ENCODE results near the gene SLC4A2. TPM values are rescaled to one million over a fixed set of nuclear protein-coding genes. Genes with fewer than 3 reads are reported as not detected.
A peak's percentile ranks its signal among the peaks of the same experiment; 100 is the strongest.

Gene SLC4A2
- total and polyA plus RNA-seq, 2 of the 8 experiments (the other 6 are each of a cell fraction or from before 2014, with no cell fraction given) = 72.6 to 147 TPM

- H2BK120ac ChIP-seq (replicated peaks; ENCODE audit: low read depth, low read length) = no peak overlapping the region
- H2BK5ac ChIP-seq (ENCODE audit: low read depth, low read length) = no peak overlapping the region
- no peak overlapping the region for H3K18ac ChIP-seq (ENCODE audit: extremely low read depth, low read length)
- no peak overlapping the region; a peak in 1 of 4 replicates for H3K4me2 ChIP-seq (ENCODE audit: insufficient read depth in 1 of 2, low read depth in 2 of 2, low read length in 2 of 2)
- H3K23ac ChIP-seq (ENCODE audit: insufficient read length) = no peak overlapping the region
- H3K23me2 ChIP-seq (ENCODE audit: low read depth, low read length) = peaks cover 5% of the 10 kb centered on the region; the same call in 1 of the 2 replicates
- no peak overlapping the region for H4K5ac ChIP-seq (ENCODE audit: insufficient read length, low read depth, low read length)
- no peak overlapping the region for H2AFZ ChIP-seq (ENCODE audit: low read length)
- H3K4me3 ChIP-seq (ENCODE audit: extremely low read depth in 1 of 4, insufficient read depth in 2 of 4, low read depth in 3 of 4, low read length in 4 of 4) = no peak overlapping the region
- H3K4ac ChIP-seq (replicated peaks; ENCODE audit: insufficient read length, low read depth, low read length) = no peak overlapping the region
- H4K8ac ChIP-seq (ENCODE audit: extremely low read depth, insufficient read depth, low read length) = no peak overlapping the region
- H4K20me1 ChIP-seq (replicated peaks in 1 of 2; ENCODE audit: control insufficient read depth in 1 of 2, insufficient read depth in 2 of 2, low read length in 2 of 2) = peaks cover 8 to 35% of the 10 kb centered on the region in 2 experiments
- H3K14ac ChIP-seq (ENCODE audit: insufficient read length) = no peak overlapping the region
- no peak overlapping the region for H2BK15ac ChIP-seq (ENCODE audit: low read length)
- H3K9me3 ChIP-seq (ENCODE audit: insufficient read depth in 2 of 2, low read depth in 1 of 2, low read length in 1 of 2) = no peaks in the 10 kb centered on the region
- H3K27me3 ChIP-seq (replicated peaks in 1 of 4; ENCODE audit: control insufficient read depth in 3 of 4, extremely low read depth in 1 of 4, insufficient read depth in 3 of 4, low read length in 3 of 4) = peaks cover 0 to 13% (median 4%) of the 10 kb centered on the region in 4 experiments; a peak in 5 of 7 replicates
- H3K27ac ChIP-seq (ENCODE audit: low read depth, low read length) = no peak overlapping the region
- FAIRE-seq = peak; percentile 88
- POLR2A ChIA-PET (ENCODE audit: partially characterized antibody) = interaction anchor here (0.9 to 2.0 kb wide), 3 partner anchors 9 to 15 kb away, joined by 3 to 7 read pairs (median 4); no protein-coding TSS in a partner anchor
- no peaks in the 10 kb centered on the region for H3K79me2 ChIP-seq (ENCODE audit: control insufficient read depth in 1 of 2, insufficient read depth in 2 of 2, low read length in 2 of 2)
- 41% methylated on average over 23 of the region's 24 CpGs; no CpG with 5 or more reads in 1 of the 2 experiments for WGBS, 2 experiments (ENCODE audit: extremely low coverage in 1 of 2, insufficient coverage in 1 of 2, insufficient read length in 1 of 2, insufficient replicate concordance in 2 of 2, low coverage in 1 of 2, low lambda C conversion rate in 2 of 2, missing lambda C conversion rate in 1 of 2)
- CTCF ChIA-PET (ENCODE audit: partially characterized antibody) = interaction anchor here (0.6 to 11.7 kb wide), 41 partner anchors 8 to 1655 kb away, joined by 3 to 197 read pairs (median 4); partner anchors contain the start of genes ABCF2 and GBX1
- DNase-seq (ENCODE audit: low read depth in 1 of 2, low spot score in 2 of 2) = peak in 1 of 2 experiments; percentile 94
- H3K56ac ChIP-seq (replicated peaks; ENCODE audit: insufficient read length, low read depth, low read length) = no peak overlapping the region
- peaks cover 0 to 29% (median 4%) of the 10 kb centered on the region in 4 experiments; a peak in 3 of 8 replicates for H3K36me3 ChIP-seq (ENCODE audit: control insufficient read depth in 2 of 4, insufficient read depth in 4 of 4, low read length in 3 of 4)
- no peak overlapping the region for H2BK20ac ChIP-seq (ENCODE audit: low read length)
- H2BK12ac ChIP-seq (ENCODE audit: low read depth, low read length) = no peak overlapping the region
- H3K9ac ChIP-seq (replicated peaks in 1 of 4; ENCODE audit: extremely low read depth in 1 of 4, low read depth in 3 of 4, low read length in 3 of 4) = no peak overlapping the region
- no peaks in the 10 kb centered on the region for H3K79me1 ChIP-seq (ENCODE audit: low read depth, low read length)
- no peak overlapping the region for H4K91ac ChIP-seq (replicated peaks; ENCODE audit: insufficient read length, low read length)
- H3K4me1 ChIP-seq (replicated peaks in 1 of 4; ENCODE audit: control insufficient read depth in 3 of 4, insufficient read depth in 4 of 4, low read length in 3 of 4) = peaks cover 0 to 23% (median 7%) of the 10 kb centered on the region in 4 experiments; a peak in 6 of 7 replicates
- no peak overlapping the region for H2AK5ac ChIP-seq (ENCODE audit: low read depth, low read length)
- no peak for TF ChIP-seq TCF12 (IDR thresholded peaks at IDR 0.05; ENCODE audit: low read depth, low read length)
- TF ChIP-seq SP4 (IDR thresholded peaks at IDR 0.05; ENCODE audit: low read length) = no peak
- TF ChIP-seq CBX5 (IDR thresholded peaks at IDR 0.05; ENCODE audit: low read depth, low read length) = no peak
- no peak for TF ChIP-seq ASH2L (IDR thresholded peaks at IDR 0.05; ENCODE audit: low read length)
- TF ChIP-seq PHF8 (conservative IDR thresholded peaks at IDR 0.05; ENCODE audit: low read depth, low read length) = no peak
- TF ChIP-seq KDM1A (IDR thresholded peaks at IDR 0.05; ENCODE audit: borderline replicate concordance, low read length) = no peak
- no peak for TF ChIP-seq HDAC2 (IDR thresholded peaks at IDR 0.05; ENCODE audit: borderline replicate concordance in 1 of 2, low read depth in 2 of 2, low read length in 2 of 2)
- no peak for TF ChIP-seq USF2 (IDR thresholded peaks at IDR 0.05; ENCODE audit: low read length)
- no peak for TF ChIP-seq NRF1 (IDR thresholded peaks at IDR 0.05; ENCODE audit: low read depth, low read length)
Observed at GRCh38 chr7:151123822-151124464, 64.6 kb downstream of the SLC4A2 start.

Measured in H1 (cell line).